DOHH2 (cell line): ENCODE measurements around the gene CAMTA1.

Experiments
- H3F3A ChIP-seq: fragments of 200-600 bp; sonication (generic), shearing (Covaris generic); 2 replicates; pipeline ENCODE4 v1.6.0; 2016; ENCODE audit warnings: antibody characterized with exemption, mild to moderate bottlenecking; ENCODE audit not compliant: control insufficient read depth, insufficient read depth
- H3K27ac ChIP-seq: fragments of 200-600 bp; sonication (generic); 2 replicates; pipeline ENCODE4 v1.5.1; 2014; ENCODE audit warnings: low read depth, mild to moderate bottlenecking, low read length, moderate library complexity
- H3K27me3 ChIP-seq: fragments of 200-600 bp; sonication (generic); 2 replicates; pipeline ENCODE4 v1.6.1; 2014; ENCODE audit warnings: mild to moderate bottlenecking, low read length, mixed read lengths; ENCODE audit not compliant: control insufficient read depth
- H3K36me3 ChIP-seq: fragments of 200-600 bp; sonication (generic); 2 replicates; pipeline ENCODE4 v1.6.1; 2014; ENCODE audit warnings: mild to moderate bottlenecking, low read length, moderate library complexity, mixed read lengths; ENCODE audit not compliant: control insufficient read depth
- H3K4me1 ChIP-seq: fragments of 200-600 bp; sonication (generic); 2 replicates; pipeline ENCODE4 v1.6.1; 2014; ENCODE audit warnings: mild to moderate bottlenecking, low read length, mixed read lengths; ENCODE audit not compliant: control insufficient read depth
- H3K4me2 ChIP-seq: fragments of 200-600 bp; sonication (generic); 2 replicates; pipeline ENCODE4 v1.6.0; 2014; ENCODE audit warnings: mild to moderate bottlenecking, low read length, moderate library complexity
- H3K4me3 ChIP-seq: fragments of 200-600 bp; sonication (generic); 2 replicates; pipeline ENCODE4 v1.5.1; 2014; ENCODE audit warnings: mild to moderate bottlenecking, low read length, mixed read lengths
- H3K79me2 ChIP-seq: fragments of 200-600 bp; sonication (generic); 2 replicates; pipeline ENCODE4 v1.6.1; 2014; ENCODE audit warnings: mild to moderate bottlenecking, low read length, mixed read lengths; ENCODE audit not compliant: control insufficient read depth
- H3K9me2 ChIP-seq: fragments of 200-600 bp; sonication (generic); replicated peaks from 2 replicates; pipeline ENCODE4 v1.6.1; 2014; ENCODE audit warnings: mild to moderate bottlenecking, low read length, mixed read lengths; ENCODE audit not compliant: control insufficient read depth
- H3K9me3 ChIP-seq: fragments of 200-600 bp; sonication (generic); 2 replicates; pipeline ENCODE4 v1.6.1; 2014; ENCODE audit warnings: antibody characterized with exemption, low read length, mixed read lengths; ENCODE audit not compliant: control insufficient read depth, insufficient read depth
- H4K20me1 ChIP-seq: fragments of 200-600 bp; sonication (generic); 2 replicates; pipeline ENCODE4 v1.6.0; 2014; ENCODE audit warnings: low read depth, mild to moderate bottlenecking, antibody characterized with exemption, low read length, moderate library complexity; ENCODE audit not compliant: control insufficient read depth, insufficient read depth
- CTCF ChIP-seq: fragments of 200-600 bp; sonication (generic); IDR thresholded peaks from one replicate; pipeline ENCODE4 v1.5.1; 2014; ENCODE audit warnings: antibody characterized with exemption, mild to moderate bottlenecking, low read depth, low read length; ENCODE audit not compliant: poor library complexity, severe bottlenecking
- EZH2phosphoT487 ChIP-seq: fragments of 200-600 bp; sonication (generic); IDR thresholded peaks from 2 replicates; pipeline ENCODE4 v1.6.1; 2017; ENCODE audit warnings: borderline replicate concordance, mild to moderate bottlenecking, antibody characterized with exemption, low read length, moderate library complexity, mixed read lengths

The CAMTA1 gene

GRCh38 chr1:6971699-6972098 lies 186.4 kb downstream of the CAMTA1 start:
- H3K4me1 ChIP-seq, result peaks cover 8% of the 10 kb centered on the region
- no peaks in the 10 kb centered on the region for H3K79me2 ChIP-seq
- peaks cover 6% of the 10 kb centered on the region for H3K27me3 ChIP-seq
- TF ChIP-seq CTCF (no peak), EZH2phosphoT487 (no peak)
- no peak overlapping the region for H3K27ac ChIP-seq
- no peak overlapping the region for H3K4me3 ChIP-seq
- no peaks in the 10 kb centered on the region for H3K36me3 ChIP-seq
- H3F3A ChIP-seq, result no peaks in the 10 kb centered on the region
- H3K9me2 ChIP-seq, result no peaks in the 10 kb centered on the region
- H3K4me2 ChIP-seq, result no peak overlapping the region
- H3K9me3 ChIP-seq, result no peaks in the 10 kb centered on the region
- H4K20me1 ChIP-seq, result 0 out of 2 replicates have a peak, but pooled peaks cover 3% of the 10 kb centered on the region

- Histone ChIP-seq H3K79me2 (no peaks in the 10 kb centered on the region), H3K9me2 (no peaks in the 10 kb centered on the region), H3K4me2 (no peak overlapping the region), H3K27ac (no peak overlapping the region), H3K9me3 (no peaks in the 10 kb centered on the region), H4K20me1 (0 out of 2 replicates have a peak, but pooled peaks cover 3% of the 10 kb centered on the region), H3K27me3 (peaks cover 6% of the 10 kb centered on the region), H3K36me3 (no peaks in the 10 kb centered on the region), H3K4me1 (peaks cover 4% of the 10 kb centered on the region), H3F3A (no peaks in the 10 kb centered on the region), H3K4me3 (no peak overlapping the region)
- TF ChIP-seq CTCF (no peak), EZH2phosphoT487 (no peak)
Measured at GRCh38 chr1:6972399-6972798, 187.1 kb downstream of the CAMTA1 start.

GRCh38 chr1:6975331-6976043 lies 190.2 kb downstream of the CAMTA1 start:
- Histone ChIP-seq H3K9me3 (no peaks in the 10 kb centered on the region), H3K4me2 (no peak overlapping the region), H3K27me3 (no peaks in the 10 kb centered on the region; the same call in 1 of the 2 replicates), H4K20me1 (no peaks in the 10 kb centered on the region), H3K27ac (no peak overlapping the region), H3F3A (no peaks in the 10 kb centered on the region), H3K4me3 (no peak overlapping the region), H3K9me2 (no peaks in the 10 kb centered on the region), H3K4me1 (no peaks in the 10 kb centered on the region), H3K79me2 (no peaks in the 10 kb centered on the region), H3K36me3 (no peaks in the 10 kb centered on the region)
- TF ChIP-seq EZH2phosphoT487 (no peak), CTCF (no peak)
